Neuron (in vitro differentiated cells): Measurements from ENCODE around the gene FHIT.

Experiments used
- H2AFZ ChIP-seq: one replicate; pipeline ENCODE4 v1.6.1; 2013; ENCODE audit warnings: low read depth, mild to moderate bottlenecking, inconsistent platforms, low read length, moderate library complexity
- H3K27me3 ChIP-seq: one replicate; pipeline ENCODE4 v1.6.1; 2013; ENCODE audit warnings: low read length; ENCODE audit not compliant: insufficient read depth
- H3K36me3 ChIP-seq: one replicate; pipeline ENCODE4 v1.6.1; 2013; ENCODE audit warnings: low read length; ENCODE audit not compliant: insufficient read depth
- H3K4me1 ChIP-seq: one replicate; pipeline ENCODE4 v1.6.1; 2013; ENCODE audit warnings: low read length; ENCODE audit not compliant: insufficient read depth
- H3K4me3 ChIP-seq: 2 replicates; pipeline ENCODE4 v1.5.1; 2013; ENCODE audit warnings: mild to moderate bottlenecking, low read length, moderate library complexity
- H3K9me3 ChIP-seq: one replicate; pipeline ENCODE4 v1.6.1; 2013; ENCODE audit warnings: low read length

Gene FHIT

GRCh38 chr3:60053526-60054265, 1197.6 kb downstream of the FHIT start:
- no peaks in the 10 kb centered on the region for H3K4me1 ChIP-seq

GRCh38 chr3:60048447-60048848, 1202.8 kb downstream of the FHIT start:
- Histone ChIP-seq H3K4me1 (no peaks in the 10 kb centered on the region), H3K36me3 (no peaks in the 10 kb centered on the region), H2AFZ (no peak overlapping the region), H3K9me3 (no peaks in the 10 kb centered on the region), H3K4me3 (no peak overlapping the region), H3K27me3 (no peaks in the 10 kb centered on the region)

More at GRCh38 chr3:60053526-60054265, 1197.6 kb downstream of the FHIT start:
- Histone ChIP-seq H3K4me3 (no peak overlapping the region), H3K36me3 (no peaks in the 10 kb centered on the region), H2AFZ (no peak overlapping the region), H3K9me3 (no peaks in the 10 kb centered on the region), H3K27me3 (no peaks in the 10 kb centered on the region)

DNA sequence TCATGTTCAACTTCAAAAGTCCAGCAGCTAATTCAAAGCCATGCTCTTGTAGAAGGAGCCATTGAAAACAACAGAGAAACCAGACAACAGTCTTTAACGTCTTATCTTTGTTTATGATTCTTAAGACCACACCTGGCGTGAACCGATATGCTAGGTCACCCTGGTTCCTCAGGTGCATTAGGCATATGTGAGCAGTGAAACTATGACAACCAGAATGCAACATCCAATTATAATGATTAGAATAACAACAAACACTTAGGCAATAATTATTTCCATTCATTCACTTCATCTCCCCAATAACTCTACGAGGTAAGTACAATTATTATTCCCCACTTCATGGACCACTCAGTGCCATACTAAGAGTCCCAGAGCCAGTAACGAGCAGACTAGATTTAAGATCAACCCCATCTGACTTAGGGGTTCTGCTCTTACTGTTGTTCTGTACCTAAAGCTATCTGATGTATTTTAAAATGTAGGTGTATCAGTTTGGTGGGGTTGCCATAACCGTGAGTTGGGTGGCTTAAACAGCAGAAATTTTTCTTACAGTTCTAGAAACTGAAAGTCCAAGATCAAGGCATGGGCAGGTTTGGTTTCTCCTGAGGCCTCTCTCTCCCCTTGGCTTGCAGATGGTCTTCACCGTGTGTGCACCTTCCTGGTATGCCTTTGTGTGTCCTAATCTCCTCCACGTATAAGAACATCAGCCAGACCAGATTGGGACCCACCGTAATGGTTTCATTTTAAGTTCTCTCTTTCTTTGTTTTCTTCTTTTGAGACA, 1203.6 kb downstream of the FHIT start:
- no peaks in the 10 kb centered on the region for H3K36me3 ChIP-seq
- no peak overlapping the region for H3K4me3 ChIP-seq
- no peak overlapping the region for H2AFZ ChIP-seq
- H3K4me1 ChIP-seq: no peaks in the 10 kb centered on the region
- H3K27me3 ChIP-seq: no peaks in the 10 kb centered on the region
- no peaks in the 10 kb centered on the region for H3K9me3 ChIP-seq

DNA sequence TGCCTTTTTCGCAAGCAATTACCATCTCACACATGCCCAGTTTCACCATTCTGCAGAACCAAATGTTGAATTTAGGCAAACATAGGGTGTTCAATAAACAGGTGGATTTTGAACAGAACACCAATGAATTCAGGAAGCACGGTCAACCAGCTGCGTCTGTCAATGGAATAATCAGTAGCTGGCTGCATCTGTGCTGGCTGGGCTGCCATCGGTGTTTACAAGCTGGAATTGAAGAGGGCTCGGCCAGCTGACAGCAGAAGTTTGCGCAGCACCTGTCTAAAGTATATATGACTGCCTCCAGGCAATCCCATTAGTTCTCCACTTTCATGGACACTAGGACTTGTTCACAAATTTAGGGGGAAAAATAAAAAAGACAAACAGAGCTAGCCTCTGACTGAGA, 1205.0 kb downstream of the FHIT start:
- Histone ChIP-seq H3K36me3 (no peaks in the 10 kb centered on the region), H3K9me3 (no peaks in the 10 kb centered on the region), H3K4me3 (no peak overlapping the region), H2AFZ (no peak overlapping the region), H3K4me1 (no peaks in the 10 kb centered on the region), H3K27me3 (no peaks in the 10 kb centered on the region)

DNA sequence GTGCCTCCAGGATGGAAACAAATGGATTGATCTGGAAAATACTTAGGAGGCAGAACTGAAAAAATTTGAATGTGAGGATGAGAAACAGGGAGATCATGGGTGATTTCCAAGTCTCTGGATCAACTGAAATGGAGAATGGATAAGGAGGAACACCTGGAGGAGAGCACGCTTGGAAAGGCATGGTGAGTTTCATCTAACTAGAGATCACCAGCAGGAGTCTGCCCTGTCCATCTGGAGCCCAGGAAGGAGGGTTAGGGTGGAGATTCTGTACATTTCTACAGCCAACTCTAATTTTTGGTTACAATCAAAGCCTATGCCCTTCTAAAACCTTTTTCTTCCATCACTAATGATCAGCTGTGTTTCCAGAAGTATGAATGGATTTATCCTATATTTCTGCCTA, 1205.6 kb downstream of the FHIT start:
- Histone ChIP-seq H3K27me3 (no peaks in the 10 kb centered on the region), H2AFZ (no peak overlapping the region), H3K9me3 (no peaks in the 10 kb centered on the region), H3K4me1 (no peaks in the 10 kb centered on the region), H3K36me3 (no peaks in the 10 kb centered on the region), H3K4me3 (no peak overlapping the region)

- H3K36me3 ChIP-seq: no peaks in the 10 kb centered on the region
- H3K27me3 ChIP-seq: no peaks in the 10 kb centered on the region
- H2AFZ ChIP-seq: no peak overlapping the region
- H3K4me1 ChIP-seq: no peaks in the 10 kb centered on the region
- no peaks in the 10 kb centered on the region for H3K9me3 ChIP-seq
- no peak overlapping the region for H3K4me3 ChIP-seq
Measured at GRCh38 chr3:60036803-60037202, 1214.4 kb downstream of the FHIT start.

DNA sequence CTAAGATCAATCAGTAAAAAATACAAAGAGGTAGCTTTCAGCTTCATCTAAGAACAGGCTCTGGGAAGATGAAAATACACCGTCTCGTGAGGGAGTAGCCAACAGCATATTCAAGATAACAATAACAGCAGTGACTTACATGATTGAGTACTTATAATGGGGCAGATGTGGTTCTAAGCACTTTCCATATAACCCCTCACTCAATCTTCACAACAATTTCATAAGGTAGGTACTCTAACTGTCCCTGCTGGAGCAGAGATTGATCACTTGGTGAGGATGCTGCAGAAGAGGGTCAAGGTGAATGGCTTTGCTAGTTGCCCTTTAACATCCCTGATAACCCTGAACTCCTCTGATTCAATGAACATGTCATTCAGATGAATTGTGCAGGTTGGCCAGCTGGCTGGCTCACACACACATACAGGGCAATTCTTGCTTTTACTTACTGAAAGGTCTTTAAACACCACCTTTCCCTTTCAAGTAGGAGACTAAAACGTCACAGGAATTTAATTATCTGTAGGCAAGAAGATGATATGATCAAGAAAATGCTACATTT, 1217.3 kb downstream of the FHIT start:
- no peak overlapping the region for H3K4me3 ChIP-seq
- no peaks in the 10 kb centered on the region for H3K9me3 ChIP-seq
- H3K27me3 ChIP-seq: no peaks in the 10 kb centered on the region
- H3K36me3 ChIP-seq: no peaks in the 10 kb centered on the region
- H3K4me1 ChIP-seq: no peaks in the 10 kb centered on the region
- no peak overlapping the region for H2AFZ ChIP-seq

DNA sequence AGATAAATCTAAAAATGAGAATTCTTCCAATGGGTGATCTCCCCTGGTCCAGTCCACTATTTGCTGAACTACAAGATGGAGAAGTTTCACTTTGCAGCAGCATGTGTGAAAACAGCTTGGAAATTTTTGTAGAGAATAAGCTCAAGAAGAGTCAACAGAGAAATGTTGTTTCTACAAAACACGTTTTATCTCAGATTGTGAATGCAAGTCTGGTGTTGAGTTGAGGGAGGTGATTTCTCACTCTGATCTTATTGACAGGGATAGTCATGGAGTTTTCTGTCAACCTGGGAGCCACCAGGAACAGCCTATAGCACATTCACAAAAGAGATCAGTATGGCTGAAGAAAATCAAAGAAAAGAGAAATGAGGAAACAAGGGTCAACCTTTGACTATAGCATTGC, 1220.3 kb downstream of the FHIT start:
- no peaks in the 10 kb centered on the region for H3K36me3 ChIP-seq
- H3K4me1 ChIP-seq: peaks cover 4% of the 10 kb centered on the region
- no peaks in the 10 kb centered on the region for H3K27me3 ChIP-seq
- no peak overlapping the region for H3K4me3 ChIP-seq
- H2AFZ ChIP-seq: no peak overlapping the region
- H3K9me3 ChIP-seq: no peaks in the 10 kb centered on the region

DNA sequence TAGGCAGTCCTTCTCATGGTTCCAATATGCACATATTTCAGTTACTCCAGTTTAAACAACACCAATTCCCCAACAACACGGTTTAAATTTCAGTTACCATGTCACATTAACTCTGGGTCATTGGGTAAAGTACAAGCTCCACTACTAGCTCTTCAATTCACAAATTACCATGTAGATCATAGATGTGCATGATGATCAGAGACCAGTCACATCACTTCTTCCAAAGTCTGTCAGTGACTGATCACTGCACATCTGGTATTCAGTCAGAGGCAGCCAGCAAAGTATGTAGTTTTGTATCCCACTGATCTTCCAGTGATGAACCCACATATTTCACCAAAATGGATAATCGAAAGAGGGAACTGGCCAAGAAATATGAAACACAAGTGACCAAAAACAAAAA, 1223.0 kb downstream of the FHIT start:
- peaks cover 11% of the 10 kb centered on the region for H3K4me1 ChIP-seq
- H3K4me3 ChIP-seq: no peak overlapping the region
- no peak overlapping the region for H2AFZ ChIP-seq
- no peaks in the 10 kb centered on the region for H3K36me3 ChIP-seq
- no peaks in the 10 kb centered on the region for H3K9me3 ChIP-seq
- H3K27me3 ChIP-seq: no peaks in the 10 kb centered on the region

- no peak overlapping the region for H2AFZ ChIP-seq
- no peaks in the 10 kb centered on the region for H3K9me3 ChIP-seq
- no peak overlapping the region for H3K4me3 ChIP-seq
- no peaks in the 10 kb centered on the region for H3K36me3 ChIP-seq
- peaks cover 11% of the 10 kb centered on the region for H3K4me1 ChIP-seq
- no peaks in the 10 kb centered on the region for H3K27me3 ChIP-seq
Measured at GRCh38 chr3:60027335-60027734, 1223.9 kb downstream of the FHIT start.

DNA sequence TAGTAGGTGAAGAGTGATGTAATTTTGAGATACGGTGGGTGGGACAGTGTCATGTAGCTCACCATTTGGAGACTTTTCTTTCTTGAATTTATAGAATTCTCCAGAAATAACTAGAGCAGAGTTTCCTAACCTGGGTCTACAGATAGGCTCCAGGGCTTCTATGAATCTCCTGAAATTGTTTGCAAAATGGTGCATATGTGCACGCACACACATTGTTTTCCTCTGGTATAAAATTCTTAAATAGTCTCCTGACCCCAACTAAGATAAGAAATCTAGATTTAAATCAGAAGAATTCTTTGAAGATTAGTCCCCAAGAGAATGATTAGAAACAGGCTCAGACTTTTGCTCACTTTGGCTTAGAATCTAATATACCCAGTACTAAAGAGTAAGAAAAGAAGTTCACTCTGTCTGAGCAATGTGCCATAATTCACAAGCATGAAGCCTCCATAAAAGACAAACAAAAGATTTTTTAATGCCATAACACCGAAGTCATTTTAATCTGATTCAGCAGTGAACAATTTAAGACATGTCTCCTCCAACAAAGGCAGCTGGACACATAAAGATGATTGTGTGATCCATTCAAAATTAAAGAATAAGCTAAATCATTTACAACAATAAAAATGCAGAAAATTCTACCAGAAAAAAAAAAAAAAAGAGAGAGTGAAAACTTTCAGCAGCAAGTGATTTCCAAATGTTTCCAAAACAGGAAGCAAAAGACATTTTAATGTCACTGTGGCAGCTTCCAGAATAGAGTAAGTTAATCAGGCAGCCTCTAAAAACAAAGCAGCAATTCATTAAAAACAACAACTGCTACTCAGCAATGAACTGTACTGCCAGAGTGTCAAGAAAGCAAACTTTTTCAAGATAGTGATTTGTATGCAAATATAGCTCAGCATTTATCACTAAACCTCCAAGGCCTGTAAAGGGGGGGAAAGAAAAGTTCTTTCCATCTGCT, 1225.9 kb downstream of the FHIT start:
- H3K36me3 ChIP-seq: no peaks in the 10 kb centered on the region
- peaks cover 11% of the 10 kb centered on the region for H3K4me1 ChIP-seq
- no peak overlapping the region for H3K4me3 ChIP-seq
- no peaks in the 10 kb centered on the region for H3K27me3 ChIP-seq
- H2AFZ ChIP-seq: no peak overlapping the region
- H3K9me3 ChIP-seq: no peaks in the 10 kb centered on the region

DNA sequence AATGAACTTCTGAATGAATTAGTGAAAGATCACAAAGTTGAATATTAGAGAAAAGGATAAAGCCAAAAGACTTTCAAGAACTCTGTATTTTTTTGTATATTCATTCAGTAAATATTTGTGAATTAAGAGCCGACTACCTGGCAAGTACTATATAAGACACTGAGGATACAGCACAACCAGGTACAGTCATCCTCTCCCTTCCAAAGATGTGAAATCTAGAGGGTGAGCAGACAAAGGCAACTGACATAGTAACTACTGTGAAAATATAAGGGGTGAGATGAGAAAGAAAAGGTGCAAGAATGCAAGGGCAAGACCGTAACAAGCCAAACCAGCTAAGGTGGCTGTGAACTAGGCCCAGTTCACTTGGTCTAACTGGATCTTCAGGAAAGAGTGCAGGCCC, 1226.9 kb downstream of the FHIT start:
- Histone ChIP-seq H3K4me3 (no peak overlapping the region), H3K9me3 (no peaks in the 10 kb centered on the region), H2AFZ (no peak overlapping the region), H3K4me1 (peaks cover 11% of the 10 kb centered on the region), H3K27me3 (no peaks in the 10 kb centered on the region), H3K36me3 (no peaks in the 10 kb centered on the region)
